GM21576 (cell line): ENCODE results near the gene ZNF845.
A peak's percentile ranks its signal among the peaks of the same experiment; 100 is the strongest.
"Not testable (repeated sequence)": the region's sequence is repeated elsewhere in the genome, so short reads cannot be mapped to it uniquely, and the experiment has no call there.

ENCODE experiments used
- ATAC-seq: cut with Tn5 transposase; IDR thresholded peaks from one replicate; pipeline ENCODE4 v1.9.1; 2021; ENCODE audit warnings: mild to moderate bottlenecking, moderate library complexity; ENCODE audit not compliant: unreplicated experiment

ZNF845 gene

DNA sequence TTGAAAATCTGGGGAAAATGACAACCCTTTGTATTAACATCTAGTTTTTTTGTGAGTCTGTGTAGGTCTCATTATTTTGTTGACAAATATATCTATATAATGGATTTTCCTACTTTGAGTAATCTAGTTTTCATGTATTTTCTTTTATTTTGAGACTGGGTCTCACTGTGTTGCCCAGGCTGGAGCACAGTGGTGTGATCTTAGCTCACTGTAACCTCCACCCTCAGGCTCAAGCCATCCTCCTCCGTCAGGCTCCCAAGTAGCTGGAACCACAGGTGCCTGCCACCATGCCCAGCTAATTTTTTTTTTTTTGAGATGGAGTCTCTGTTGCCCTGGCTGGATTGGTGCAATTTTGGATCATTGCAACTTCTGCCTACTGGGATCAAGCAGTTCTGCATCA, 41.2 kb downstream of the ZNF845 start:
- no peak for ATAC-seq

DNA sequence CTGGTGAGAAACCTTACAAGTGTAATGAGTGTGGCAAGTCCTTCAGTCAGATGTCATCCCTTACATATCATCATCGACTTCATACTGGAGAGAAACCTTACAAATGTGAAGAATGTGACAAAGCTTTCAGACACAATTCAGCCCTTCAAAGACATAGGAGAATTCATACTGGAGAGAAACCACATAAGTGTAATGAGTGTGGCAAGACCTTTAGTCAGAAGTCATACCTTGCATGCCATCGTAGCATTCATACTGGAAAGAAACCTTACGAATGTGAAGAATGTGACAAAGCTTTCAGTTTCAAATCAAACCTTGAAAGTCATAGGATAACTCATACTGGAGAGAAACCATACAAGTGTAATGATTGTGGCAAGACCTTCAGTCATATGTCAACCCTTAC, 47.8 kb downstream of the ZNF845 start:
- no peak for ATAC-seq

DNA sequence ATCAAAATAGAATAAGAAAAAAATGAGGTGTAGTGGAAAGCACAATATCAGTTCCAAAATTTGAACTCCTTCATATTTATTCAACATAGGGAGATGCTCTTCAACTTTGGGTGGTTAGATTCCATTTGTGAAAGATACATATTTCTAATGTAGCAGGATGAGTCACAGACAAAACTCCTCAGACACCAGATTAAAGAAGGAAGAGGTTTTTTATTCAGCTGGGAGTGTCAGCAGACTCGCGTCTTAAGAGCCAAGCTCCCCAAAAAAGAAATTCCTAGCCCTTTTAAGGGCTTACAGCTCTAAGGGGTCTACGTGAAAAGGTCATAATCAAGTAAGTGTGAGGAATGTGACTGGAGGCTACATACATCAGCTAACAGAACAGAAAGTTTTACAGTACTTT, 54.6 kb downstream of the ZNF845 start:
- no peak for ATAC-seq

DNA sequence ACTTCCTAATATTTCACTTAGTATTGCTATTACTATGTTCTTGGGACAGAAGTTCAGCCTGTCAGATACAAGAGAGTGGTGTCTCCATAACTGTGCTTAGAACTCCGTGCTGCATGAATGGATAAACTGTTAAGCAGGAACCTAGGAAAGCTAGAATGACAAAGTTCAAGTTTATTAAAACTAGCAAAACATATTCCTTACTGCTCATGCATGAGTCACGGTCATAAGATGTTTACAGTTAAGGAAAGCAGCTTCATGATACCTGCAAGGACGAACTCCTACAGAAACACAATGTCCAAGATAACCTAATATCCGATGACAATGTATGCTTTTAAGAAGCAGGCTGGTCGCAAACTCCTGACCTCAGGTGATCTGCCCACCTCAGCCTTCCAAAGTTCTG, 55.4 kb downstream of the ZNF845 start:
- no peak for ATAC-seq

DNA sequence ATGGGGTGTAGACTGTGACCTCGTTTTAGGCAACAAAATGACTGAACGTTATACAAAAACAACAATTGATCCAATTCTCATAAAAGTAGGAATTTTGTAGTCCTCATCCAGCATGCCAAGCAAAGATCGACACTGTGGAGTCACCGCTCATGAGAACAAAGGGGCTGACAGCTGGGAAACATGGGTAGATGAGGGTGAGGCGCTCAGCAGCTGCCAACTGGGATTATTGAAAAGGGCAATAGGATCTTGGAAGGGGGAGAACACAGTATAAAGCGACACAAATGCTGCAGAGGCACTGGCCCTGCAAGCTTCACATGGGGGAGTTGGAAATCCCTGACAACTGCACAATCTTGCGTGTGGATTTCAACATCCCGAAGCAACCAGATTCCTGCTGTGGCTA, 56.0 kb downstream of the ZNF845 start:
- no peak for ATAC-seq

DNA sequence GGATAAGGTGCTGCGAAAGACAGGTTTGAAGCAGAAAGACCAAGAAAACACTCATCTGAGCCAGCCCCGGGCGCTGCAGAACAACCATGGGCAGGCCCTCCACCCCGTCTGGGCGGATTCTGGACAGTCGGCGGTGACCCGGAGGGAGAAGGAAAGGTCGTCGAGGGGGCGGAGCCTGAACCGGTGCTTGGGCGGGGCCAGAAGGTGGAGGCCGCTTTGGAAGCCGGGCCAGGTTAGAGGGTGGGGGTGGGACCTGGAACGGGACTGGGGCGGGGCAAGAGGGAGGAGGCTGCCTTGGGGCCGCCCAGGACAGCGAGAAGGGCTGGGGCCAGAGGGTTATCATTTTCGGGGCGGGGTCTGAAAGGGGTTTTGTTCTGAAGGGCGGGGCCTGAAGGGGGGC, 56.4 kb downstream of the ZNF845 start:
- ATAC-seq, result no peak

DNA sequence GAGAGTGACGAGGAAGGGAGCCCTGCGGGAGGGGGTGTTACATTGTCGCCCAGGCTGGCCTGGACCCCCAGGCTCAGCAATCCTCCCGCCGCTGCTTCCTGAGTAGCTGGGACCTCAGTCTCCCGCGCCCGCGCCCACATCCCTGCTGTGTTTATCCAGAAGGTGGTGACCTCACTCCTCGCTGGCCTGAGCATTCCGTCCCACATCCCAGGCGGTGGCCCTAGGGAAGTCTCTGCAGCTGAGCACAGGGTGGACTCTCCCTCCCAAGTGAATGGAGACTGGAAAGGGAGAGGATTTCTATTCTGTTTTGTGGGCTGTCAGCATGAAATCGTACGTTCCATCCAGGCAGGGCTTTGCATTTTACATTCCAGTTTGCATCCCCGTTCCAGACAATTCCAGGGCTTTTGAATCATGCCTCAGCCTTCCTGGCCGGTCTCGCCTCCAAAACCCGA, 61.0 kb downstream of the ZNF845 start:
- ATAC-seq, result no peak

DNA sequence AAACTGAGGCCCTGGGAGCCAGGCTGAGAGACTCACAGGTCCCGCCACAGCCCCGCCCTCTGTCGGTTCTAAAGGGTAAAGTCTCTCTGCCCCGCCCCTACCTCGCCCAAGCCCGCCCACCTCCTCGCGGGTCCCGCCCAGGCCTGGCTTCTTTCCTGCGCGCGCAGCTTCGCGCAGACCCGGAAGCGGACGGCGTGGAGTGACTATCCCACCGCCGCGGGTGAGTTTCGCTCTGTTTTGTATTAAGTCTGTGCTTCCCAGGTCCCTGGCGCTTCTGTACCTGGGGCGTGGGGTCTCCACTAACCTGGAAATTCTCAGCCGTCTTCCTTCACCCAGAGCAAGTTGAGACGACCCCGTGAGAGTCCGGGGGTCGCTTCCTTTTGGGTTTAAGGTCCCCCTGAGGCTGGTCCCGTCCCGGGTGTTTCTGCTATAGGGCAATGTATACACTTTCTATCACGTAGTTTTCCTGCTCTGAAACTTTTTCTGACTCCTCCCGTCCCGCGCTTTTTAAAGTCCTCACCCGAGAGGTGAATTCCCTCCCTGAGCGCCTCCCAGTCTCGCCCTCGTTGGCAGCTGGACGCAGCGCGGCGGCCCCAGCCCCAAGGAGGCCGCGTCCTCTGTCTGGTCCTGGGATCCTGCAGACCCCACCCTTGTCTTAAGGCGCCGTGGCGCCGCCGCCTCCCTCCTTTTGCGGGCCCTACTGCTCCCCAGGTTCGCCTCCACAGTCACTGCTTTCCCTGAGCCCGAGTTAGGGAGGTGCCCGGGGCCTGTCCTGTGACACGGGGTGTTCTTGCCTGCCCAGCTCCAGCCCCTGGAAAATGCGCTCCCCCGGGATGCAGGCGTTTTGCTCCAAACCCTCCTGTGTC, 61.7 kb downstream of the ZNF845 start, which contains the start of gene ZNF765:
Gene ZNF765, plus strand, starts transcription at position 176 of the 866 bp plus-strand sequence. CDS start 2,867 bp downstream, outside the sequence.
- ATAC-seq, result peak; percentile 85

DNA sequence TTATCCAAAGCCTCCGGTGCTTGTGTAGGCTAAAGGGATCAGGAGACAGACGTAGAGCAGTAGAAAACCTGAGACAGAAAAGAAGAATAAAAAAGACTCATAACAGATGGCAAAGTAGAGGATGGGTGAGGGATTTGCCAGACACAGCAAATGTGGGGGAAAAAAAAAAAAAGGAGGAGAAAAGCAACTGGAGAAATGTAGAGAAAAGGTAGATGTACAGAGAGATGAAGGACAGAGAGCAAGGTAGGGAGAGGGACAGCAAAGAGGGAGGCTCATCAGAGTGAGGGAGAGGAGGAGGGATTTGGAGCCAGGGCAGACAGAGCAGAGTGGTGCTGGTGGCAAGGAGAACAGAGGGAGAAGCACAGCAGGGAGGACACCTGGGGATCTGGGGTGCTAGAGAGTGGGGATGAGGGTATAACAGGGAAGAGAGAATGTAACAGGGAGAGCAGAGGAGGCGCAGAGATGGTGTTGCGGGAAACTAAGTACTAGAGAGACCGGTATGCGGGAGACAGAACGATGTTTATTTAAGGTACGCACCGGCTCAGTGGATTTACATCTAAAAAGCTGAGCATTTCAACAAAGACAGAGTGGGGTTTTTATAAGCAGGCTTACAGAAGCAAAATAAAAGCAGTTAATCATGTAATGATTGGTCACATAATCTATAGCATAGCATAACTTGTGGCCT, 62.4 kb downstream of the ZNF845 start:
- ATAC-seq, result not testable (repeated sequence)

DNA sequence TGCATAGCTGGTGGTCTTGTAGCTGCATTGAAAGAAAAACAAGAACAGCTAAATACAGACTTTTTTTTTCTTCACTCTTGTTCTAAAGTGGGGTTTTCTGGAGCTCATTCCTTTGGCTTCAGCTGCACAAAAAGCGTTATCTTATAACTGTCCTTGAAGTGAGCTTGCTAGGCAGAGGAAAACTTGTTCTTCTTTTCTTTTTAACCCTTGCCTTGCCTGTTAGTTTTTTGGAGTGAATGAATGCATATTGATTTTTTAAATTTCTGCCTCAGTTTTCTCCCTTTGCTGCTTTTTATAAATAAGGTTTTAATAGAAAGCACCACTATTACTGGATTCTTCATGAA, 62.9 kb downstream of the ZNF845 start:
- no peak for ATAC-seq

DNA sequence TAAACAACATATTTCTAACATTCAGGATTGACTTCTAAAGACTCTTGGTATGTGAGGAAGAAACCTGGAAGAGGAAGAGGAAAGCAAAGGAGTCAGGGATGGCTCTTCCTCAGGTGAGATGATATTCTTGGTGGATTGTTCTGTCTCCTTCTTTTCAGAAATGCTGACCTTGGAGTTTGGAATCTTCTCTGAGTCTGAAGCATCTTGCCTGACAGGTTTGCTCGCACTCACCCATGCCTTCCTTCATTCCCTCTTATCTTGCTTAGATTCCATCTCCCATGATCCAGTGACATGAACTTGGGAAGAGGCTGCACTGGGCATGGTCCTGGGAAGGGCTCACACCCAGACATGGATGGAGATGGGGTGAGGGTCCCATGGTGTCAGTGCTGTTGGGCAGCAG, 64.4 kb downstream of the ZNF845 start:
- not testable (repeated sequence) for ATAC-seq
